HepG2 (cell line): ENCODE results near the gene TSPYL1. TPM values are rescaled to one million over a fixed set of nuclear protein-coding genes. Genes with fewer than 3 reads are reported as not detected.

Source experiments
- BHLHE40 ChIP-seq: IDR thresholded peaks from 2 replicates; pipeline ENCODE4 v1.6.1; 2011; ENCODE audit warnings: low read length, improper control_type of control experiment
- CAMTA2 ChIP-seq: sonication (generic); formaldehyde crosslinking; IDR thresholded peaks from 2 replicates; pipeline ENCODE4 v1.4.0; 2020; ENCODE audit warnings: mild to moderate bottlenecking, missing genetic modification reagents, borderline replicate concordance
- CCAR2 ChIP-seq: fragments of 200-400 bp; formaldehyde crosslinking; optimal IDR thresholded peaks from 2 replicates; pipeline ENCODE3; 2018; ENCODE audit warnings: low read depth, mild to moderate bottlenecking, low read length, moderate library complexity
- DZIP1 ChIP-seq: sonication (generic); formaldehyde crosslinking; IDR thresholded peaks from 2 replicates; pipeline ENCODE4 v1.5.0; 2020; ENCODE audit warnings: mild to moderate bottlenecking, missing genetic modification reagents
- ELF3 ChIP-seq: IDR thresholded peaks from 2 replicates; pipeline ENCODE4 v1.6.1; 2016; ENCODE audit warnings: missing genetic modification reagents, missing compliant biosample characterization
- HMG20B ChIP-seq: conservative IDR thresholded peaks from 2 replicates; pipeline ENCODE4 v1.6.1; 2016; ENCODE audit warnings: missing genetic modification reagents, missing compliant biosample characterization
- HNRNPUL1 ChIP-seq: fragments of 200-400 bp; formaldehyde crosslinking; IDR thresholded peaks from 2 replicates; pipeline ENCODE4 v1.6.1; 2017; ENCODE audit warnings: low read depth, mild to moderate bottlenecking, low read length, moderate library complexity
- HOMEZ ChIP-seq: IDR thresholded peaks from 2 replicates; pipeline ENCODE4 v1.6.1; 2016; ENCODE audit warnings: low read depth
- HOXA3 ChIP-seq: sonication (generic); formaldehyde crosslinking; IDR thresholded peaks from 2 replicates; pipeline ENCODE4 v1.5.0; 2020; ENCODE audit warnings: missing genetic modification reagents
- HOXD1 ChIP-seq: sonication (generic); formaldehyde crosslinking; IDR thresholded peaks from 2 replicates; pipeline ENCODE4 v1.5.0; 2020; ENCODE audit warnings: missing genetic modification reagents
- MBD4 ChIP-seq: IDR thresholded peaks from 2 replicates; pipeline ENCODE4 v1.6.1; 2012; ENCODE audit warnings: low read length, inconsistent platforms, borderline replicate concordance
- MED13 ChIP-seq: sonication (generic); formaldehyde crosslinking; IDR thresholded peaks from 2 replicates; pipeline ENCODE4 v1.5.0; 2020; ENCODE audit warnings: missing genetic modification reagents
- MED8 ChIP-seq: sonication (generic); formaldehyde crosslinking; IDR thresholded peaks from 2 replicates; pipeline ENCODE4 v1.8.1; 2023; ENCODE audit warnings: mild to moderate bottlenecking, missing genetic modification reagents; ENCODE audit not compliant: insufficient replicate concordance
- MIER2 ChIP-seq: IDR thresholded peaks from 2 replicates; pipeline ENCODE4 v1.6.1; 2016; ENCODE audit warnings: missing biosample characterization, missing genetic modification reagents
- POLR2AphosphoS5 ChIP-seq: IDR thresholded peaks from 2 replicates; pipeline ENCODE4 v1.6.1; 2012; ENCODE audit warnings: low read depth, low read length
- RXRA ChIP-seq: sonication (generic); formaldehyde crosslinking; IDR thresholded peaks from 2 replicates; pipeline ENCODE4 v1.5.1; 2020; ENCODE audit warnings: missing genetic modification reagents
- ZFP41 ChIP-seq: sonication (generic); formaldehyde crosslinking; IDR thresholded peaks from 2 replicates; pipeline ENCODE4 v1.4.0; 2020; ENCODE audit warnings: mild to moderate bottlenecking, missing genetic modification reagents, borderline replicate concordance
- ZFP62 ChIP-seq: sonication (generic); formaldehyde crosslinking; IDR thresholded peaks from 2 replicates; pipeline ENCODE4 v1.4.0; 2020; ENCODE audit warnings: missing genetic modification reagents
- ZMYM4 ChIP-seq: sonication (generic); formaldehyde crosslinking; IDR thresholded peaks from 2 replicates; pipeline ENCODE4 v1.8.1; 2023; ENCODE audit warnings: mild to moderate bottlenecking, missing genetic modification reagents
- ZNF101 ChIP-seq: sonication (generic); formaldehyde crosslinking; IDR thresholded peaks from 2 replicates; pipeline ENCODE4 v1.4.0; 2020; ENCODE audit warnings: mild to moderate bottlenecking, low read depth, missing genetic modification reagents, borderline replicate concordance
- ZNF24 ChIP-seq: fragments of 450-650 bp; IDR thresholded peaks from 2 replicates; pipeline ENCODE4 v1.6.1; 2017; ENCODE audit warnings: antibody characterized with exemption, mild to moderate bottlenecking
- ZNF446 ChIP-seq: sonication (generic); formaldehyde crosslinking; IDR thresholded peaks from 2 replicates; pipeline ENCODE4 v1.5.0; 2020; ENCODE audit warnings: mild to moderate bottlenecking, missing genetic modification reagents
- ZNF484 ChIP-seq: sonication (generic); formaldehyde crosslinking; IDR thresholded peaks from 2 replicates; pipeline ENCODE4 v1.5.1; 2020; ENCODE audit warnings: mild to moderate bottlenecking, low read depth, missing genetic modification reagents, borderline replicate concordance
- ZNF768 ChIP-seq: sonication (generic); formaldehyde crosslinking; IDR thresholded peaks from 2 replicates; pipeline ENCODE4 v1.4.0; 2020; ENCODE audit warnings: missing genetic modification reagents
- ZNF780A ChIP-seq: sonication (generic); formaldehyde crosslinking; IDR thresholded peaks from 2 replicates; pipeline ENCODE4 v1.8.0; 2022; ENCODE audit warnings: mild to moderate bottlenecking, missing genetic modification reagents, moderate library complexity
- ZNF878 ChIP-seq: sonication (generic); formaldehyde crosslinking; IDR thresholded peaks from 2 replicates; pipeline ENCODE4 v1.8.1; 2023; ENCODE audit warnings: mild to moderate bottlenecking, missing genetic modification reagents, moderate library complexity
- polyA plus RNA-seq, 8 experiments: library from polyadenylated mRNA; depleted of rRNA in 3 of 8; stranded (reverse) in 7 of 8; unstranded in 1 of 8; fragments of >200 nt; fragmentation: Illumina TruSeq in 4 of 8; extraction: Trizol in 4 of 8; gene quantifications; 2 replicates each; pipeline versions ENCODE4 v1.2.1 to v1.2.3, GENCODE V29; 2011 to 2016; ENCODE audit warnings: low read depth in 4 of 8, missing spikeins in 1 of 8, mixed read lengths in 1 of 8; ENCODE audit not compliant: insufficient read depth in 1 of 8
- total RNA-seq, 5 experiments: library from RNA; depleted of rRNA; stranded (reverse); fragments of >200 nt; fragmentation: Illumina TruSeq; extraction: Trizol; gene quantifications; 2 replicates each; pipeline ENCODE4 v1.2.3, GENCODE V29; 2016; ENCODE audit warnings: low read depth in 1 of 5

TSPYL1 gene
- total and polyA plus RNA-seq, 2 of the 13 experiments (the other 11 are each of a cell fraction or from before 2014, with no cell fraction given) = 28.3 to 93.0 TPM

- peak; percentile 95 for TF ChIP-seq ZNF101 (CRISPR knock-in tag)
- no peak; the same call in 1 of the 2 replicates for TF ChIP-seq ZNF878 (CRISPR knock-in tag)
- no peak for TF ChIP-seq ZFP62 (CRISPR knock-in tag)
- peak; percentile 96 for TF ChIP-seq POLR2AphosphoS5
- TF ChIP-seq MED13 (CRISPR knock-in tag) = peak; percentile 55; the same call in 1 of the 2 replicates
- no peak for TF ChIP-seq CCAR2
- TF ChIP-seq MBD4 = no peak
- TF ChIP-seq RXRA (CRISPR knock-in tag) = no peak; the same call in 1 of the 2 replicates
- no peak for TF ChIP-seq ZNF24
- peak; percentile 18; the same call in 1 of the 2 replicates for TF ChIP-seq ZNF446 (CRISPR knock-in tag)
- TF ChIP-seq ZMYM4 (CRISPR knock-in tag) = peak; percentile 96
- TF ChIP-seq HNRNPUL1 = no peak
- 0 out of 2 replicates have a peak, but pooled peaks have one; percentile 24 for TF ChIP-seq ZNF780A (CRISPR knock-in tag)
- peak; percentile 95 for TF ChIP-seq DZIP1
- peak; percentile 91; the same call in 1 of the 2 replicates for TF ChIP-seq ZFP41
- peak; percentile 71; the same call in 1 of the 2 replicates for TF ChIP-seq HOXA3 (CRISPR knock-in tag)
- TF ChIP-seq MED8 (CRISPR knock-in tag) = peak; percentile 12
- peak; percentile 60; the same call in 1 of the 2 replicates for TF ChIP-seq ZNF768
- peak; percentile 95 for TF ChIP-seq HOMEZ (CRISPR knock-in tag)
- no peak for TF ChIP-seq BHLHE40
- TF ChIP-seq HOXD1 (CRISPR knock-in tag) = peak; percentile 71; the same call in 1 of the 2 replicates
- peak; percentile 16; the same call in 1 of the 2 replicates for TF ChIP-seq ELF3 (CRISPR knock-in tag)
- TF ChIP-seq ZNF484 (CRISPR knock-in tag) = 0 out of 2 replicates have a peak, but pooled peaks have one; percentile 50
- TF ChIP-seq CAMTA2 (CRISPR knock-in tag) = no peak
- TF ChIP-seq MIER2 = no peak; the same call in 1 of the 2 replicates
- TF ChIP-seq HMG20B (CRISPR knock-in tag) = no peak
Observed at GRCh38 chr6:116279232-116280160, at the start of gene TSPYL1 (continued).
